SU-DHL-6 (cell line): ENCODE data around the gene UGT1A10.

Experiments
- EZH2phosphoT487 ChIP-seq: fragments of 200-600 bp; sonication (generic), shearing (Covaris generic); conservative IDR thresholded peaks from 2 replicates; pipeline ENCODE4 v1.6.1; 2018; ENCODE audit warnings: mild to moderate bottlenecking, antibody characterized with exemption, low read length, moderate library complexity, mixed read lengths
- TF ChIP-seq, protein P1 (sequence below): fragments of 200-600 bp; sonication (generic); IDR thresholded peaks from one replicate; pipeline ENCODE4 v1.5.1; 2017; ENCODE audit warnings: antibody characterized with exemption, mild to moderate bottlenecking, low read length, moderate library complexity; ENCODE audit not compliant: insufficient read depth, poor library complexity, severe bottlenecking

DNA sequence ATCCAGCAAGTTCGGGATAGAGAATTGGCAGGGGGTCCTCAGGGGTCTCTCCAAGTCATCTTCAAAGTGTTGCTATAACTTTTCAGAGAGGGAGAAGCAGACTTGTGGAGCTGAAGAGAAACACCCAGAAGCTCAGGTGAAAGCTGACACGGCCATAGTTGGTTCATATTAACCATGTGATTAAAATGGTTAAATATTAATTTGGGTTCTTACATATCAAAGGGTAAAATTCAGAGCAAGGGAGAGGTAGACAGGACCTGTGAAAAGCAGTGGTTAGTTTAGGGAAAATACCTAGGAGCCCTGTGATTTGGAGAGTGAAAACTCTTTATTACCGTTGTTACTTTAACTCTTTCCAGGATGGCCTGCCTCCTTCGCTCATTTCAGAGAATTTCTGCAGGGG lies 56.4 kb downstream of the UGT1A10 start, which contains the start of gene UGT1A6:
- TF ChIP-seq, protein P1, sequence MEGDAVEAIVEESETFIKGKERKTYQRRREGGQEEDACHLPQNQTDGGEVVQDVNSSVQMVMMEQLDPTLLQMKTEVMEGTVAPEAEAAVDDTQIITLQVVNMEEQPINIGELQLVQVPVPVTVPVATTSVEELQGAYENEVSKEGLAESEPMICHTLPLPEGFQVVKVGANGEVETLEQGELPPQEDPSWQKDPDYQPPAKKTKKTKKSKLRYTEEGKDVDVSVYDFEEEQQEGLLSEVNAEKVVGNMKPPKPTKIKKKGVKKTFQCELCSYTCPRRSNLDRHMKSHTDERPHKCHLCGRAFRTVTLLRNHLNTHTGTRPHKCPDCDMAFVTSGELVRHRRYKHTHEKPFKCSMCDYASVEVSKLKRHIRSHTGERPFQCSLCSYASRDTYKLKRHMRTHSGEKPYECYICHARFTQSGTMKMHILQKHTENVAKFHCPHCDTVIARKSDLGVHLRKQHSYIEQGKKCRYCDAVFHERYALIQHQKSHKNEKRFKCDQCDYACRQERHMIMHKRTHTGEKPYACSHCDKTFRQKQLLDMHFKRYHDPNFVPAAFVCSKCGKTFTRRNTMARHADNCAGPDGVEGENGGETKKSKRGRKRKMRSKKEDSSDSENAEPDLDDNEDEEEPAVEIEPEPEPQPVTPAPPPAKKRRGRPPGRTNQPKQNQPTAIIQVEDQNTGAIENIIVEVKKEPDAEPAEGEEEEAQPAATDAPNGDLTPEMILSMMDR, result no peak
- TF ChIP-seq EZH2phosphoT487, result no peak
